ENCODE results near the gene BPIFB1.

DNA sequence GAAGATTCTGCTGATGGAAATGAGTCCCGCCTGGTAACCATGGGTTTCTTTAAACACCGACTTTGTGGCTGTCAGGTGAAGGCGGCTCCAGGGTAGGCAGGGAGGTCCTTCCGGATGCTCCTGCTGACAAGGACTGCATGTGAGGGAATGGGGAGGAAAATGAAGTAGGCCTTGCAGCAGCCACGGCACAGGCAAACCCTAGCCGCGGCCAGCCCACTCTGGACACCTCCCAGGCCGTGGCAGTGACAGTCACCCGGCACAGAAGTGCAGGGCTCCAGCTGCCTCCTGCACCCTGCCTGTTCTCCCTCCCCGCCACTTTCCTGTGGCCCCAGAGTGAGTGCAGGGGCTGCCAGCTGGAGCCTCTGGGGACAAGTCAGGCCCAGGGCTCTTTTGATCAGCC, 21.0 kb downstream of the BPIFB1 start:
- TF ChIP-seq POLR2AphosphoS5 (IDR thresholded peaks at IDR 0.05; ENCODE audit: low read depth), result no peak
- TF ChIP-seq, protein P1, sequence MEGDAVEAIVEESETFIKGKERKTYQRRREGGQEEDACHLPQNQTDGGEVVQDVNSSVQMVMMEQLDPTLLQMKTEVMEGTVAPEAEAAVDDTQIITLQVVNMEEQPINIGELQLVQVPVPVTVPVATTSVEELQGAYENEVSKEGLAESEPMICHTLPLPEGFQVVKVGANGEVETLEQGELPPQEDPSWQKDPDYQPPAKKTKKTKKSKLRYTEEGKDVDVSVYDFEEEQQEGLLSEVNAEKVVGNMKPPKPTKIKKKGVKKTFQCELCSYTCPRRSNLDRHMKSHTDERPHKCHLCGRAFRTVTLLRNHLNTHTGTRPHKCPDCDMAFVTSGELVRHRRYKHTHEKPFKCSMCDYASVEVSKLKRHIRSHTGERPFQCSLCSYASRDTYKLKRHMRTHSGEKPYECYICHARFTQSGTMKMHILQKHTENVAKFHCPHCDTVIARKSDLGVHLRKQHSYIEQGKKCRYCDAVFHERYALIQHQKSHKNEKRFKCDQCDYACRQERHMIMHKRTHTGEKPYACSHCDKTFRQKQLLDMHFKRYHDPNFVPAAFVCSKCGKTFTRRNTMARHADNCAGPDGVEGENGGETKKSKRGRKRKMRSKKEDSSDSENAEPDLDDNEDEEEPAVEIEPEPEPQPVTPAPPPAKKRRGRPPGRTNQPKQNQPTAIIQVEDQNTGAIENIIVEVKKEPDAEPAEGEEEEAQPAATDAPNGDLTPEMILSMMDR (IDR thresholded peaks at IDR 0.05; ENCODE audit: insufficient read depth, low read length), result no peak

Measured in HL-60 (cell line).